A549 (cell line): ENCODE data around the gene ZNF680. TPM values are rescaled to one million over a fixed set of nuclear protein-coding genes. Genes with fewer than 3 reads are reported as not detected.
A peak's percentile ranks its signal among the peaks of the same experiment; 100 is the strongest.

Source experiments
- ATAC-seq, 2 experiments: fragments of 200-7000 bp in 1 of 2; fragments of >200 bp in 1 of 2; cut with Nextera tagmentation in 1 of 2; cut with Tn5 transposase in 1 of 2; 3 replicates each; pipeline versions ENCODE4 v1.8.0 to v1.9.1; 2018 to 2020; ENCODE audit warnings: mild to moderate bottlenecking in 1 of 2, moderate library complexity in 1 of 2
- CTCF ChIA-PET: fragments of 300-600 bp; sonication (Branson Sonifier 250); formaldehyde crosslinking; extraction: SDS; loops from one replicate; lab custom pipeline; 2021; ENCODE audit warnings: antibody characterized with exemption, inconsistent platforms; lab: Yijun Ruan, JAX
- POLR2A ChIA-PET: fragments of 350-600 bp; formaldehyde crosslinking; extraction: SDS; loops from one replicate; lab custom pipeline; 2021; ENCODE audit warnings: antibody characterized with exemption, inconsistent platforms; lab: Yijun Ruan, JAX
- DNase-seq, 2 experiments: peaks; one replicate each; pipeline versions ENCODE4 v3.0.0 to v3.0.0-alpha.2; 2011 to 2016; ENCODE audit warnings: low read depth in 1 of 2, low spot score in 1 of 2
- FAIRE-seq: peaks from 2 replicates; lab custom pipeline; 2011; peaks lifted over from hg19 to GRCh38; lab: Jason Lieb, UNC
- H3K27ac ChIP-seq, 2 experiments: fragments of >200 bp; sonication (Bioruptor Twin); formaldehyde crosslinking; 3 replicates each; pipeline ENCODE4 v1.5.1; 2016 to 2017
- H3K4me1 ChIP-seq: fragments of >200 bp; sonication (Bioruptor Twin); formaldehyde crosslinking; 3 replicates; pipeline ENCODE4 v1.6.1; 2016
- H3K4me2 ChIP-seq: fragments of >200 bp; sonication (Bioruptor Twin); formaldehyde crosslinking; 3 replicates; pipeline ENCODE4 v1.6.1; 2016
- H3K4me3 ChIP-seq: fragments of >200 bp; sonication (Bioruptor Twin); formaldehyde crosslinking; 3 replicates; pipeline ENCODE4 v1.5.1; 2016
- H3K9me3 ChIP-seq: fragments of >200 bp; sonication (Bioruptor Twin); formaldehyde crosslinking; 3 replicates; pipeline ENCODE4 v1.6.1; 2016
- CBX2 ChIP-seq: fragments of 200-600 bp; sonication (generic); IDR thresholded peaks from 2 replicates; pipeline ENCODE4 v1.6.1; 2016; ENCODE audit warnings: low read depth, mild to moderate bottlenecking, borderline replicate concordance
- CBX8 ChIP-seq: fragments of 200-600 bp; sonication (generic); IDR thresholded peaks from 2 replicates; pipeline ENCODE4 v1.6.1; 2016
- CEBPB ChIP-seq, 2 experiments: fragments of >200 bp in 1 of 2; sonication (Bioruptor Twin) in 1 of 2; formaldehyde crosslinking in 1 of 2; IDR thresholded peaks; 2 replicates each; pipeline ENCODE4 v1.6.1; 2012 to 2016
- CHD2 ChIP-seq: fragments of 150-350 bp; IDR thresholded peaks from 2 replicates; pipeline ENCODE4 v1.6.1; 2014; ENCODE audit warnings: low read length; ENCODE audit not compliant: partially characterized antibody
- CHD4 ChIP-seq: fragments of 200-600 bp; sonication (generic); IDR thresholded peaks from 2 replicates; pipeline ENCODE4 v1.6.1; 2016; ENCODE audit warnings: antibody characterized with exemption, mild to moderate bottlenecking, borderline replicate concordance
- EHF ChIP-seq: fragments of 250-450 bp; sonication (Bioruptor Pico); IDR thresholded peaks from 2 replicates; pipeline ENCODE4 v1.5.0; 2020; ENCODE audit warnings: mild to moderate bottlenecking
- EHMT2 ChIP-seq: fragments of 200-600 bp; sonication (generic); IDR thresholded peaks from 2 replicates; pipeline ENCODE4 v1.6.1; 2016; ENCODE audit warnings: antibody characterized with exemption, low read depth, mild to moderate bottlenecking, moderate library complexity
- EP300 ChIP-seq, 2 experiments: fragments of >200 bp; sonication (Bioruptor Twin); formaldehyde crosslinking; IDR thresholded peaks; 2 replicates in 1 of 2; 3 replicates in 1 of 2; pipeline ENCODE4 v1.6.1; 2016 to 2017
- FOSB ChIP-seq: fragments of 250-450 bp; sonication (Bioruptor Pico); IDR thresholded peaks from 2 replicates; pipeline ENCODE4 v1.5.0; 2020; ENCODE audit warnings: mild to moderate bottlenecking, moderate library complexity
- FOSL2 ChIP-seq, 2 experiments: fragments of 450-650 bp in 1 of 2; fragments of >200 bp in 1 of 2; sonication (Bioruptor Twin) in 1 of 2; formaldehyde crosslinking; IDR thresholded peaks; 2 replicates each; pipeline versions ENCODE4 v1.5.0 to v1.6.1; 2016 to 2020; ENCODE audit warnings: mild to moderate bottlenecking in 1 of 2, moderate library complexity in 1 of 2
- GATA3 ChIP-seq: IDR thresholded peaks from 2 replicates; pipeline ENCODE4 v1.6.1; 2012; ENCODE audit warnings: borderline replicate concordance
- HOXA7 ChIP-seq: fragments of 250-450 bp; sonication (Bioruptor Pico); IDR thresholded peaks from 2 replicates; pipeline ENCODE4 v1.5.0; 2020; ENCODE audit warnings: mild to moderate bottlenecking, moderate library complexity
- HOXB13 ChIP-seq: fragments of 250-450 bp; sonication (Bioruptor Pico); IDR thresholded peaks from 2 replicates; pipeline ENCODE4 v1.5.0; 2020; ENCODE audit warnings: low read depth, mild to moderate bottlenecking, moderate library complexity
- HOXB5 ChIP-seq: fragments of 250-450 bp; sonication (Bioruptor Pico); IDR thresholded peaks from 2 replicates; pipeline ENCODE4 v1.5.0; 2020; ENCODE audit warnings: mild to moderate bottlenecking, moderate library complexity
- JUN ChIP-seq, 2 experiments: fragments of >200 bp; sonication (Bioruptor Twin); formaldehyde crosslinking; IDR thresholded peaks; 2 replicates in 1 of 2; 3 replicates in 1 of 2; pipeline ENCODE4 v1.6.1; 2016 to 2017
- JUNB ChIP-seq: fragments of >200 bp; sonication (Bioruptor Twin); formaldehyde crosslinking; IDR thresholded peaks from 2 replicates; pipeline ENCODE4 v1.6.1; 2016
- KDM1A ChIP-seq: fragments of 200-600 bp; sonication (generic); IDR thresholded peaks from 2 replicates; pipeline ENCODE4 v1.6.1; 2016; ENCODE audit warnings: low read depth, mild to moderate bottlenecking
- KDM5A ChIP-seq: fragments of 200-600 bp; sonication (generic); IDR thresholded peaks from 2 replicates; pipeline ENCODE4 v1.6.1; 2016; ENCODE audit warnings: antibody characterized with exemption, mild to moderate bottlenecking
- MAFK ChIP-seq: fragments of 450-650 bp; IDR thresholded peaks from 2 replicates; pipeline ENCODE4 v1.6.1; 2014; ENCODE audit not compliant: partially characterized antibody
- MAZ ChIP-seq: fragments of 150-350 bp; IDR thresholded peaks from 2 replicates; pipeline ENCODE4 v1.6.1; 2014; ENCODE audit warnings: antibody characterized with exemption, low read depth, low read length, borderline replicate concordance
- MYC ChIP-seq: IDR thresholded peaks from 2 replicates; pipeline ENCODE4 v1.6.1; 2012; ENCODE audit warnings: mild to moderate bottlenecking, inconsistent platforms, low read length, improper control_type of control experiment, borderline replicate concordance
- NFE2L2 ChIP-seq: fragments of 150-350 bp; conservative IDR thresholded peaks from 2 replicates; pipeline ENCODE4 v1.6.1; 2014; ENCODE audit warnings: low read length
- NPAS2 ChIP-seq: fragments of 250-450 bp; sonication (Bioruptor Pico); IDR thresholded peaks from 2 replicates; pipeline ENCODE4 v1.8.0; 2022; ENCODE audit warnings: mild to moderate bottlenecking, moderate library complexity, borderline replicate concordance
- NR3C1 ChIP-seq: fragments of >200 bp; sonication (Bioruptor Twin); formaldehyde crosslinking; IDR thresholded peaks from 3 replicates; pipeline ENCODE4 v1.6.1; 2017
- PHF8 ChIP-seq: fragments of 200-600 bp; sonication (generic); IDR thresholded peaks from 2 replicates; pipeline ENCODE4 v1.6.1; 2016; ENCODE audit warnings: low read depth, mild to moderate bottlenecking, antibody characterized with exemption, moderate library complexity, borderline replicate concordance
- POLR2A ChIP-seq: IDR thresholded peaks from 2 replicates; pipeline ENCODE4 v1.6.1; 2012; ENCODE audit warnings: mild to moderate bottlenecking, low read length
- RARB ChIP-seq: fragments of 250-450 bp; sonication (Bioruptor Pico); IDR thresholded peaks from 2 replicates; pipeline ENCODE4 v1.8.0; 2021; ENCODE audit warnings: mild to moderate bottlenecking, moderate library complexity
- RCOR1 ChIP-seq: fragments of 150-350 bp; IDR thresholded peaks from 2 replicates; pipeline ENCODE4 v1.6.1; 2014; ENCODE audit warnings: antibody characterized with exemption, low read length, low read depth
- RFX5 ChIP-seq: fragments of 450-650 bp; IDR thresholded peaks from 2 replicates; pipeline ENCODE4 v1.7.1; 2014; ENCODE audit warnings: antibody characterized with exemption, mild to moderate bottlenecking, moderate library complexity
- RNF2 ChIP-seq: fragments of 200-600 bp; sonication (generic); IDR thresholded peaks from 2 replicates; pipeline ENCODE4 v1.6.1; 2016; ENCODE audit warnings: low read depth, mild to moderate bottlenecking, antibody characterized with exemption, moderate library complexity, borderline replicate concordance
- TFCP2L1 ChIP-seq: fragments of 250-450 bp; sonication (Bioruptor Pico); IDR thresholded peaks from 2 replicates; pipeline ENCODE4 v1.5.0; 2021; ENCODE audit warnings: mild to moderate bottlenecking
- ZC3H11A ChIP-seq: fragments of 450-650 bp; IDR thresholded peaks from 2 replicates; pipeline ENCODE4 v1.6.1; 2014; ENCODE audit warnings: antibody characterized with exemption, mild to moderate bottlenecking
- ZNF302 ChIP-seq: fragments of 250-450 bp; sonication (Bioruptor Pico); IDR thresholded peaks from 2 replicates; pipeline ENCODE4 v1.9.0; 2021; ENCODE audit warnings: inconsistent platforms, mild to moderate bottlenecking, moderate library complexity
- WGBS: methylation state at CpG from one replicate; pipeline ENCODE4 v1.1.6; 2017; ENCODE audit errors: missing lambda C conversion rate; 5-methylcytosine and 5-hydroxymethylcytosine counted together
- polyA minus RNA-seq: library from RNA; depleted of rRNA, polyadenylated mRNA; stranded (reverse); fragments of >200 nt; gene quantifications from 2 replicates; pipeline ENCODE4 v1.2.3, GENCODE V29; 2011; rRNA and poly(A)+ RNA removed
- polyA plus RNA-seq, 4 experiments: library from polyadenylated mRNA; depleted of rRNA in 3 of 4; stranded (reverse); fragments of >200 nt; fragmentation: RNase III in 1 of 4; extraction: RNeasy Plus Mini Kit Qiagen cat#74134 plus additional on column Dnase treatment in 1 of 4; gene quantifications; 2 replicates in 3 of 4; 3 replicates in 1 of 4; pipeline ENCODE4 v1.2.3, GENCODE V29; 2011 to 2017
- TF ChIP-seq, protein P1 (sequence below): fragments of 250-450 bp; sonication (Bioruptor Pico); IDR thresholded peaks from 2 replicates; pipeline ENCODE4 v1.5.0; 2021; ENCODE audit warnings: mild to moderate bottlenecking, moderate library complexity, borderline replicate concordance
- TF ChIP-seq, protein P2 (sequence below): IDR thresholded peaks from 2 replicates; pipeline ENCODE4 v1.6.1; 2012
- TF ChIP-seq, protein P3 (sequence below): fragments of 250-450 bp; sonication (Bioruptor Pico); IDR thresholded peaks from 2 replicates; pipeline ENCODE4 v1.5.0; 2020; ENCODE audit warnings: low read depth, mild to moderate bottlenecking, moderate library complexity
- TF ChIP-seq, protein P4 (sequence below): fragments of >200 bp; sonication (Bioruptor Twin); formaldehyde crosslinking; IDR thresholded peaks from 3 replicates; pipeline ENCODE4 v1.5.1; 2016

ZNF680 gene
- 5.7 and 6.6 TPM in 2 replicates for polyA plus RNA-seq (2011; rRNA removed)
- 0.82 and 1.0 TPM in 2 replicates for polyA plus RNA-seq (2012; cell fraction: cytosol; rRNA removed)
- polyA plus RNA-seq (2012; cell fraction: nucleus; rRNA removed) = 0.98 and 1.1 TPM in 2 replicates
- 3.9 to 4.7 TPM (median 4.6 TPM) in 3 replicates for polyA plus RNA-seq (2017; fragmentation: RNase III; extraction: RNeasy Plus Mini Kit Qiagen cat#74134 plus additional on column Dnase treatment)
- 3.6 and 5.6 TPM in 2 replicates for polyA minus RNA-seq

- no peaks in the 10 kb centered on the region for H3K4me1 ChIP-seq
- 1% methylated on average over 24 of the region's 33 CpGs for WGBS
- ChIA-PET CTCF (no interaction called here), POLR2A (interaction anchor here (0.5 to 1.2 kb wide), 7 partner anchors 103 to 811 kb away, joined by 3 to 8 read pairs (median 3); partner anchors contain the start of genes ZNF107 and ZNF92)
- H3K4me3 ChIP-seq = peak within 1 kb of the TSS; percentile 74
- peak within 1 kb of the TSS; percentile 70 to 84 for H3K27ac ChIP-seq
- H3K9me3 ChIP-seq = peaks cover 36% of the 10 kb centered on the region
- H3K4me2 ChIP-seq = peak within 1 kb of the TSS; percentile 80
- FAIRE-seq = no peak
- ATAC-seq = peak; percentile 100
- DNase-seq = peak; percentile 81 to 95
- 0 out of 2 replicates have a peak, but pooled peaks have one; percentile 28 for TF ChIP-seq KDM5A
- TF ChIP-seq, protein P1, sequence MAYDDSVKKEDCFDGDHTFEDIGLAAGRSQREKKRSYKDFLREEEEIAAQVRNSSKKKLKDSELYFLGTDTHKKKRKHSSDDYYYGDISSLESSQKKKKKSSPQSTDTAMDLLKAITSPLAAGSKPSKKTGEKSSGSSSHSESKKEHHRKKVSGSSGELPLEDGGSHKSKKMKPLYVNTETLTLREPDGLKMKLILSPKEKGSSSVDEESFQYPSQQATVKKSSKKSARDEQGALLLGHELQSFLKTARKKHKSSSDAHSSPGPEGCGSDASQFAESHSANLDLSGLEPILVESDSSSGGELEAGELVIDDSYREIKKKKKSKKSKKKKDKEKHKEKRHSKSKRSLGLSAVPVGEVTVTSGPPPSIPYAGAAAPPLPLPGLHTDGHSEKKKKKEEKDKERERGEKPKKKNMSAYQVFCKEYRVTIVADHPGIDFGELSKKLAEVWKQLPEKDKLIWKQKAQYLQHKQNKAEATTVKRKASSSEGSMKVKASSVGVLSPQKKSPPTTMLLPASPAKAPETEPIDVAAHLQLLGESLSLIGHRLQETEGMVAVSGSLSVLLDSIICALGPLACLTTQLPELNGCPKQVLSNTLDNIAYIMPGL (CRISPR knock-in tag) = no peak
- peak; percentile 20 for TF ChIP-seq CHD2
- TF ChIP-seq KDM1A = no peak
- TF ChIP-seq PHF8 = peak; percentile 90
- TF ChIP-seq CEBPB (IDR thresholded peaks at IDR 0.05) = no peak
- TF ChIP-seq RCOR1 = no peak
- no peak for TF ChIP-seq ZNF302 (CRISPR knock-in tag)
- no peak for TF ChIP-seq ZC3H11A
- no peak for TF ChIP-seq CBX8
- no peak for TF ChIP-seq CHD4
- TF ChIP-seq MAFK = no peak
- no peak for TF ChIP-seq NR3C1
- no peak for TF ChIP-seq JUNB
- TF ChIP-seq NFE2L2 = no peak
- no peak for TF ChIP-seq MYC
- TF ChIP-seq EP300 (IDR thresholded peaks at IDR 0.05) = no peak
- TF ChIP-seq NPAS2 (CRISPR knock-in tag) = no peak
- TF ChIP-seq RARB (CRISPR knock-in tag) = no peak
- no peak for TF ChIP-seq HOXA7 (CRISPR knock-in tag)
- no peak for TF ChIP-seq HOXB13 (CRISPR knock-in tag)
- TF ChIP-seq HOXB5 (CRISPR knock-in tag) = no peak
- no peak for TF ChIP-seq FOSB (CRISPR knock-in tag)
- TF ChIP-seq, protein P2, sequence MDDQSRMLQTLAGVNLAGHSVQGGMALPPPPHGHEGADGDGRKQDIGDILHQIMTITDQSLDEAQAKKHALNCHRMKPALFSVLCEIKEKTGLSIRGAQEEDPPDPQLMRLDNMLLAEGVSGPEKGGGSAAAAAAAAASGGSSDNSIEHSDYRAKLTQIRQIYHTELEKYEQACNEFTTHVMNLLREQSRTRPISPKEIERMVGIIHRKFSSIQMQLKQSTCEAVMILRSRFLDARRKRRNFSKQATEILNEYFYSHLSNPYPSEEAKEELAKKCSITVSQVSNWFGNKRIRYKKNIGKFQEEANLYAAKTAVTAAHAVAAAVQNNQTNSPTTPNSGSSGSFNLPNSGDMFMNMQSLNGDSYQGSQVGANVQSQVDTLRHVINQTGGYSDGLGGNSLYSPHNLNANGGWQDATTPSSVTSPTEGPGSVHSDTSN = 0 out of 2 replicates have a peak, but pooled peaks have one; percentile 71
- TF ChIP-seq EHF (CRISPR knock-in tag) = no peak
- TF ChIP-seq, protein P3, sequence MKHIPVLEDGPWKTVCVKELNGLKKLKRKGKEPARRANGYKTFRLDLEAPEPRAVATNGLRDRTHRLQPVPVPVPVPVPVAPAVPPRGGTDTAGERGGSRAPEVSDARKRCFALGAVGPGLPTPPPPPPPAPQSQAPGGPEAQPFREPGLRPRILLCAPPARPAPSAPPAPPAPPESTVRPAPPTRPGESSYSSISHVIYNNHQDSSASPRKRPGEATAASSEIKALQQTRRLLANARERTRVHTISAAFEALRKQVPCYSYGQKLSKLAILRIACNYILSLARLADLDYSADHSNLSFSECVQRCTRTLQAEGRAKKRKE (CRISPR knock-in tag) = no peak
- TF ChIP-seq EHMT2 = no peak
- TF ChIP-seq FOSL2 (IDR thresholded peaks at IDR 0.05) = no peak
- no peak for TF ChIP-seq FOSL2 (CRISPR knock-in tag; IDR thresholded peaks at IDR 0.05)
- TF ChIP-seq TFCP2L1 (CRISPR knock-in tag) = no peak
- no peak for TF ChIP-seq CBX2
- peak in 1 of 2 experiments; percentile 58; a peak in 1 of 5 replicates for TF ChIP-seq JUN (IDR thresholded peaks at IDR 0.05)
- no peak for TF ChIP-seq RNF2
- no peak for TF ChIP-seq GATA3
- peak; percentile 51 for TF ChIP-seq POLR2A
- TF ChIP-seq, protein P4, sequence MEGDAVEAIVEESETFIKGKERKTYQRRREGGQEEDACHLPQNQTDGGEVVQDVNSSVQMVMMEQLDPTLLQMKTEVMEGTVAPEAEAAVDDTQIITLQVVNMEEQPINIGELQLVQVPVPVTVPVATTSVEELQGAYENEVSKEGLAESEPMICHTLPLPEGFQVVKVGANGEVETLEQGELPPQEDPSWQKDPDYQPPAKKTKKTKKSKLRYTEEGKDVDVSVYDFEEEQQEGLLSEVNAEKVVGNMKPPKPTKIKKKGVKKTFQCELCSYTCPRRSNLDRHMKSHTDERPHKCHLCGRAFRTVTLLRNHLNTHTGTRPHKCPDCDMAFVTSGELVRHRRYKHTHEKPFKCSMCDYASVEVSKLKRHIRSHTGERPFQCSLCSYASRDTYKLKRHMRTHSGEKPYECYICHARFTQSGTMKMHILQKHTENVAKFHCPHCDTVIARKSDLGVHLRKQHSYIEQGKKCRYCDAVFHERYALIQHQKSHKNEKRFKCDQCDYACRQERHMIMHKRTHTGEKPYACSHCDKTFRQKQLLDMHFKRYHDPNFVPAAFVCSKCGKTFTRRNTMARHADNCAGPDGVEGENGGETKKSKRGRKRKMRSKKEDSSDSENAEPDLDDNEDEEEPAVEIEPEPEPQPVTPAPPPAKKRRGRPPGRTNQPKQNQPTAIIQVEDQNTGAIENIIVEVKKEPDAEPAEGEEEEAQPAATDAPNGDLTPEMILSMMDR = no peak
- TF ChIP-seq RFX5 = peak; percentile 49; the same call in 1 of the 2 replicates
- no peak for TF ChIP-seq MAZ
Observed at GRCh38 chr7:64562626-64563278, at the start of gene ZNF680. Gene ZNF680 (minus strand): TSS chr7:64563071. CDS start chr7:64562954, 117 bp downstream.
